Liver (tissue), 9 donors: ENCODE data around the gene ARHGEF28. TPM values are rescaled to one million over a fixed set of nuclear protein-coding genes. Genes with fewer than 3 reads are reported as not detected.

Source experiments
- DNase-seq: peaks from one replicate; pipeline ENCODE4 v3.0.0-alpha.2; 2017; ENCODE audit warnings: low spot score
- H3K27ac ChIP-seq, 2 donors: one replicate each; pipeline ENCODE4 v1.7.0; 2013; ENCODE audit warnings: inconsistent platforms in 2 of 2, low read length in 2 of 2, control low read depth in 1 of 2, low read depth in 1 of 2, mild to moderate bottlenecking in 1 of 2
- H3K27me3 ChIP-seq, 4 donors: one replicate each; pipeline versions ENCODE4 v1.6.1 to v1.7.0; 2013; ENCODE audit warnings: low read length in 3 of 4, inconsistent platforms in 1 of 4, mild to moderate bottlenecking in 1 of 4, moderate library complexity in 1 of 4; ENCODE audit not compliant: control insufficient read depth in 4 of 4, insufficient read depth in 4 of 4
- H3K36me3 ChIP-seq, 4 donors: one replicate each; pipeline versions ENCODE4 v1.6.1 to v1.7.0; 2013; ENCODE audit warnings: low read length in 3 of 4, mild to moderate bottlenecking in 3 of 4, low read depth in 1 of 4, moderate library complexity in 1 of 4; ENCODE audit not compliant: control insufficient read depth in 4 of 4, insufficient read depth in 3 of 4
- H3K4me1 ChIP-seq, 4 donors: one replicate each; pipeline versions ENCODE4 v1.6.1 to v1.7.0; 2013; ENCODE audit warnings: low read length in 3 of 4, mild to moderate bottlenecking in 3 of 4, moderate library complexity in 1 of 4; ENCODE audit not compliant: control insufficient read depth in 4 of 4, insufficient read depth in 4 of 4
- H3K4me3 ChIP-seq, 3 donors: one replicate each; pipeline versions ENCODE4 v1.6.1 to v1.7.0; 2013; ENCODE audit warnings: low read length in 3 of 3, control low read depth in 1 of 3, low read depth in 1 of 3, mild to moderate bottlenecking in 1 of 3
- H3K9ac ChIP-seq, 2 donors: one replicate each; pipeline ENCODE4 v1.7.0; 2013; ENCODE audit warnings: low read length in 2 of 2, mild to moderate bottlenecking in 2 of 2, moderate library complexity in 2 of 2, control low read depth in 1 of 2, low read depth in 1 of 2
- H3K9me3 ChIP-seq, 4 donors: one replicate each; pipeline versions ENCODE4 v1.6.1 to v1.7.0; 2013; ENCODE audit warnings: low read length in 3 of 4; ENCODE audit not compliant: control insufficient read depth in 4 of 4
- ATF3 ChIP-seq: IDR thresholded peaks from 2 replicates; pipeline ENCODE4 v1.6.1; 2016; ENCODE audit warnings: antibody characterized with exemption
- EGR1 ChIP-seq, 2 donors: IDR thresholded peaks; 2 replicates each; pipeline ENCODE4 v1.6.1; 2016 to 2018; ENCODE audit warnings: antibody characterized with exemption in 2 of 2, low read depth in 2 of 2
- FOXA1 ChIP-seq: IDR thresholded peaks from 2 replicates; pipeline ENCODE4 v1.6.1; 2016; ENCODE audit warnings: antibody characterized with exemption
- FOXA2 ChIP-seq: IDR thresholded peaks from 2 replicates; pipeline ENCODE4 v1.6.1; 2016; ENCODE audit warnings: antibody characterized with exemption
- GABPA ChIP-seq, 2 donors: IDR thresholded peaks in 1 of 2; conservative IDR thresholded peaks in 1 of 2; 2 replicates each; pipeline ENCODE4 v1.6.1; 2016; ENCODE audit warnings: antibody characterized with exemption in 2 of 2, mild to moderate bottlenecking in 1 of 2, moderate library complexity in 1 of 2
- HNF4A ChIP-seq, 2 donors: conservative IDR thresholded peaks; 2 replicates each; pipeline ENCODE4 v1.6.1; 2016; ENCODE audit warnings: antibody characterized with exemption in 2 of 2, mild to moderate bottlenecking in 2 of 2
- HNF4G ChIP-seq: IDR thresholded peaks from 2 replicates; pipeline ENCODE4 v1.6.1; 2016; ENCODE audit warnings: antibody characterized with exemption
- JUND ChIP-seq, 2 donors: IDR thresholded peaks; 2 replicates each; pipeline ENCODE4 v1.6.1; 2016; ENCODE audit warnings: antibody characterized with exemption in 2 of 2
- NR2F2 ChIP-seq: IDR thresholded peaks from 2 replicates; pipeline ENCODE4 v1.6.1; 2016; ENCODE audit warnings: antibody characterized with exemption
- RAD21 ChIP-seq, 2 donors: IDR thresholded peaks; 2 replicates each; pipeline ENCODE4 v1.6.1; 2016; ENCODE audit warnings: antibody characterized with exemption in 2 of 2, mild to moderate bottlenecking in 2 of 2
- REST ChIP-seq: IDR thresholded peaks from 2 replicates; pipeline ENCODE4 v1.6.1; 2016; ENCODE audit warnings: antibody characterized with exemption, mild to moderate bottlenecking
- RXRA ChIP-seq, 2 donors: IDR thresholded peaks; 2 replicates each; pipeline ENCODE4 v1.6.1; 2017 to 2018; ENCODE audit warnings: antibody characterized with exemption in 2 of 2, mild to moderate bottlenecking in 1 of 2
- SP1 ChIP-seq: IDR thresholded peaks from 2 replicates; pipeline ENCODE4 v1.6.1; 2018; ENCODE audit warnings: antibody characterized with exemption, mild to moderate bottlenecking
- TAF1 ChIP-seq: conservative IDR thresholded peaks from 2 replicates; pipeline ENCODE4 v1.6.1; 2016; ENCODE audit warnings: antibody characterized with exemption, mild to moderate bottlenecking
- YY1 ChIP-seq: IDR thresholded peaks from 2 replicates; pipeline ENCODE4 v1.6.1; 2016; ENCODE audit warnings: antibody characterized with exemption, mild to moderate bottlenecking
- ZBTB33 ChIP-seq: IDR thresholded peaks from 2 replicates; pipeline ENCODE4 v1.6.1; 2016; ENCODE audit warnings: antibody characterized with exemption
- WGBS: extraction: QIAGEN DNeasy Blood & Tissue Kit; methylation state at CpG from one replicate; pipeline ENCODE4 v1.1.7; 2013; 5-methylcytosine and 5-hydroxymethylcytosine counted together
- polyA plus RNA-seq, 2 donors: library from polyadenylated mRNA; stranded (reverse) in 1 of 2; unstranded in 1 of 2; fragments of 200-250 nt in 1 of 2; fragments of >200 nt in 1 of 2; fragmentation: Nextera tagmentation in 1 of 2; extraction: Ambion mirVana in 1 of 2; gene quantifications; one replicate each; pipeline versions ENCODE4 v1.2.1 to v1.2.3, GENCODE V29; 2013 to 2015
- total RNA-seq, 2 donors: library from RNA; depleted of rRNA; stranded (reverse); fragments of >200 nt; gene quantifications; one replicate each; pipeline ENCODE4 v1.2.3, GENCODE V29; 2014
- TF ChIP-seq, protein P1 (sequence below): IDR thresholded peaks from 2 replicates; pipeline ENCODE4 v1.6.1; 2016; ENCODE audit warnings: antibody characterized with exemption
- TF ChIP-seq, protein P2 (sequence below): fragments of 150-350 bp; IDR thresholded peaks from 2 replicates; pipeline ENCODE4 v1.5.1; 2017; ENCODE audit warnings: improper control_type of control experiment, low read depth, low read length; ENCODE audit not compliant: missing input control
- donor health status: healthy.
- donor health status: healthy.
- donor health status: healthy.
- donor health status: healthy.
- donor health status: healthy.

Gene ARHGEF28
- total and polyA plus RNA-seq, 4 donors, result 1.6 to 13.9 (median 3.6) TPM

DNA sequence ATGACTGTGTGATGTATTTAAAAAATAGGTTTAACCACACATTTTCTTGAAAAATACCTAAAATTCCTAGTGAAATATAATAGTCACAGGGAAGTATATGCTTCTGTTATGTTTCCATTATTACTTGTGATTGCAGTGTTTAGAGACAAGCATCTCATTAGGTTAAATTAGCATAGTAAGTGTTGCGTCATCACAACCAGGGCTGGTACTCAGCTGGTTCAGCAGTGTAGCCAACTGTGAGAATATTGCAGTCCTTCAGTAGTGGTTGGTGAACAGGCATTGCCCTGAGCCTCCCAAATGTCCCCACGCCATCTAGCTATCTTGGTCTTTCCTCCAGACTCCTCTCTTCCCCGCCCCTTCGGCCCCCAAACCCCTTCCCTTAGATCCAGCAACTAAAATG is 261.7 kb downstream of the ARHGEF28 start:
- DNase-seq, result no peak
- Histone ChIP-seq H3K9me3 (no peaks in the 10 kb centered on the region), H3K36me3 (peaks cover 0 to 9% (median 2%) of the 10 kb centered on the region in 4 donors), H3K9ac (no peak overlapping the region), H3K27me3 (no peaks in the 10 kb centered on the region), H3K4me1 (no peaks in the 10 kb centered on the region), H3K27ac (no peak overlapping the region), H3K4me3 (no peak overlapping the region)
- TF ChIP-seq YY1 (no peak), HNF4G (no peak), ZBTB33 (no peak), HNF4A (conservative IDR thresholded peaks at IDR 0.05) (no peak), JUND (IDR thresholded peaks at IDR 0.05) (no peak), SP1 (no peak)
- TF ChIP-seq, protein P1, sequence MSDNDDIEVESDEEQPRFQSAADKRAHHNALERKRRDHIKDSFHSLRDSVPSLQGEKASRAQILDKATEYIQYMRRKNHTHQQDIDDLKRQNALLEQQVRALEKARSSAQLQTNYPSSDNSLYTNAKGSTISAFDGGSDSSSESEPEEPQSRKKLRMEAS, result no peak
- WGBS, result 97% methylated on average over 4 of the region's 4 CpGs

- Histone ChIP-seq H3K9me3 (no peaks in the 10 kb centered on the region), H3K36me3 (peaks cover 0 to 9% (median 2%) of the 10 kb centered on the region in 4 donors), H3K9ac (no peak overlapping the region), H3K4me3 (no peak overlapping the region), H3K27me3 (no peaks in the 10 kb centered on the region), H3K4me1 (no peaks in the 10 kb centered on the region), H3K27ac (no peak overlapping the region)
- TF ChIP-seq, protein P1, result no peak
- no peak for TF ChIP-seq GABPA (IDR thresholded peaks at IDR 0.05 in 1 of 2, conservative IDR thresholded peaks at IDR 0.05 in 1 of 2)
- no peak for TF ChIP-seq RXRA (IDR thresholded peaks at IDR 0.05)
- TF ChIP-seq TAF1, result no peak
- no peak for TF ChIP-seq HNF4A (conservative IDR thresholded peaks at IDR 0.05)
- no peak for TF ChIP-seq ZBTB33
- TF ChIP-seq JUND (IDR thresholded peaks at IDR 0.05), result no peak
- no peak for TF ChIP-seq FOXA1
- no peak for TF ChIP-seq HNF4G
- TF ChIP-seq REST, result no peak
- TF ChIP-seq, protein P2, sequence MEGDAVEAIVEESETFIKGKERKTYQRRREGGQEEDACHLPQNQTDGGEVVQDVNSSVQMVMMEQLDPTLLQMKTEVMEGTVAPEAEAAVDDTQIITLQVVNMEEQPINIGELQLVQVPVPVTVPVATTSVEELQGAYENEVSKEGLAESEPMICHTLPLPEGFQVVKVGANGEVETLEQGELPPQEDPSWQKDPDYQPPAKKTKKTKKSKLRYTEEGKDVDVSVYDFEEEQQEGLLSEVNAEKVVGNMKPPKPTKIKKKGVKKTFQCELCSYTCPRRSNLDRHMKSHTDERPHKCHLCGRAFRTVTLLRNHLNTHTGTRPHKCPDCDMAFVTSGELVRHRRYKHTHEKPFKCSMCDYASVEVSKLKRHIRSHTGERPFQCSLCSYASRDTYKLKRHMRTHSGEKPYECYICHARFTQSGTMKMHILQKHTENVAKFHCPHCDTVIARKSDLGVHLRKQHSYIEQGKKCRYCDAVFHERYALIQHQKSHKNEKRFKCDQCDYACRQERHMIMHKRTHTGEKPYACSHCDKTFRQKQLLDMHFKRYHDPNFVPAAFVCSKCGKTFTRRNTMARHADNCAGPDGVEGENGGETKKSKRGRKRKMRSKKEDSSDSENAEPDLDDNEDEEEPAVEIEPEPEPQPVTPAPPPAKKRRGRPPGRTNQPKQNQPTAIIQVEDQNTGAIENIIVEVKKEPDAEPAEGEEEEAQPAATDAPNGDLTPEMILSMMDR, result no peak
- TF ChIP-seq SP1, result no peak
- TF ChIP-seq RAD21 (IDR thresholded peaks at IDR 0.05), result no peak
- no peak for TF ChIP-seq ATF3
- no peak for TF ChIP-seq FOXA2
- TF ChIP-seq YY1, result no peak
- no peak for TF ChIP-seq NR2F2
- TF ChIP-seq EGR1 (IDR thresholded peaks at IDR 0.05; ENCODE audit: low read depth in 2 of 2), result no peak
- DNase-seq, result no peak
- 97% methylated on average over 4 of the region's 4 CpGs for WGBS
These were observed 264.6 kb downstream of the ARHGEF28 start for GRCh38 chr5:73890569-73890968.
